Putamen (tissue), 1 donor: ENCODE measurements around the gene BRME1.

ENCODE experiments used
- DNase-seq: peaks from one replicate; pipeline ENCODE4 v3.0.0-alpha.2; 2016; ENCODE audit warnings: low spot score

BRME1 gene

DNA sequence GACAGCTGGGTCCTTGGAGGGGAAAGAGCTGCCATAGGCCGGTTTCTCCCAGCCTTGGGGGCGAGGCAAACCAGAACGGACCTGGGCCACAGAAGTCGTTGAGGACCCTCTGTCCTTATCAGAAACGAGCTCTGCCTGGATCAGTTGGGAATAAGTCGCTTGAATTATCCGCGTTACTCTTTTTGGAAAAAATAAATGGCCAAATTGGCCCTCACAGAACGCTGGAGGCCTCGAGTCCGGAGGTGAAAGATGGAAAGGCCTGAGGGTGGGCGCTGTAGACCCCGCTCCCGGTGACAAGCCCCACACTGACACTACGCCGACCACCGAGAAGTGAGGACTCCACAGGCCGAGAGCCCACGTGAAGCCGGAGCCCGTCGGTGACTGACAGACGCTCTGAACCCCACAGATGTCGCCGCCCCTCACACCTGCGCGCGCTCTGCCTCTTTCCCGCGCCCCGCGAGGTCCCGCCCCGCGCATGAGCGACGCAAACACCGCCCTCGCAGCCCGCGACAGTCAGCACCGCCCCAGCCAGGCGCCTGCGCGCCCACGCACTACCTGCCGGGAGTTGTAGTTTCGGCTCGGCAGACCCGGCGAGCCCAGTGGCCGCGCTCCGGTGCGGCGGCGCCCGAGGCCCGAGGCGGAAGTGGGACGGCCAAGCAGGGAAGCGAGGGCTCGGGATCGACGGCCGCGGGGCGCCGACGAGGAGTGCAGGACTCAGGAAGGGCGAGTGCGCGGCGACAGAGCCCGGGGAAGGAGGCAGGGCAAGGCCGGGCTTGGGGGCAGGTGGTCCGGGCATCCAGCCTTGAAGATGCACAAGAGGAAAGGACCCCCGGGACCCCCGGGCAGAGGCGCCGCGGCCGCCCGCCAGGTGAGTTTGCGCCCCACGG is at the start of gene BRME1, which contains the start of gene CC2D1A:
TSS of gene BRME1 (minus strand) at position 484 of the 887 bp plus-strand sequence. CDS start 1,225 bp downstream, outside the sequence.
TSS of gene CC2D1A (plus strand) at position 568 of the 887 bp plus-strand sequence. CDS start at position 809, 241 bp downstream.
- peak; percentile 88 for DNase-seq

GRCh38 chr19:13954185-13954584 is 48.3 kb upstream of the BRME1 start:
- no peak for DNase-seq

- DNase-seq: no peak
Observed at GRCh38 chr19:13952931-13953531, 47.1 kb upstream of the BRME1 start.

DNA sequence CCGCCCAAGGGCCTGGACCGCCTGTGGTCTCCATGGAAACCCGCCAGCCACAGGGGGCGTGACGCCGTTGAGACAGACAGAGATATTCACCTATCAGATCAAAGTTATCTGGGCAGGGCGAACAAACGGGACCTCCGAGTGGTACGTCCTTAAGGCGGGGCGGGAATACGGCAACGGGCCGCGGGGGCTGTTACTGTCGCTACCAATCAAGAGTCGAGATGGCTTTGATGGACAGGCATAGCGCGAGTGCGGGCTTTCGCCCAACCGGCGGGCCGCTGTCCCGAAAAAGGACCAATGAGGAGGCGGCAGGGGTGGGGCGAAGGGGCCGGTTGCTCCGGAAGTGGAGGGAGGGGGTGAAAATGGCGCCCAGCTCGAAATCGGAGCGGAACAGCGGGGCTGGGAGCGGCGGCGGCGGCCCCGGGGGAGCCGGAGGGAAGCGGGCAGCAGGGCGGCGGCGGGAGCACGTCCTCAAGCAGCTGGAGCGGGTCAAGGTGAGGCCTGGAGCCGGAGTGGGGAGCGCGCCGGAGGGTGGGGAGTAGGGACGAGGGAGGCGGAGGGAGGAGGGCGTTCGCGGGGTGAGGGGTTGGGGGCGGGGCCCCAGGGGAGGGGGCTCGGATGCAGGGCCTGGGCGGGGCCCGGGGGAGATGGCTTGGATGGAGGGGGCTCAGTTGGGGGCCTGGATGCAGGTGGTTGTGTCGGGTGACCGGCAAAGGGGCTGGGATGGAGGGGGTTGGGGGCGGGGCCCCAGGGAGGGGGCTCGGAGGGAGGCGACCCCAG is 46.4 kb upstream of the BRME1 start, which contains the start of gene DCAF15:
TSS of gene DCAF15 (plus strand) at position 356 of the 777 bp plus-strand sequence. CDS start at position 360, 4 bp downstream.
- peak; percentile 100 for DNase-seq

DNA sequence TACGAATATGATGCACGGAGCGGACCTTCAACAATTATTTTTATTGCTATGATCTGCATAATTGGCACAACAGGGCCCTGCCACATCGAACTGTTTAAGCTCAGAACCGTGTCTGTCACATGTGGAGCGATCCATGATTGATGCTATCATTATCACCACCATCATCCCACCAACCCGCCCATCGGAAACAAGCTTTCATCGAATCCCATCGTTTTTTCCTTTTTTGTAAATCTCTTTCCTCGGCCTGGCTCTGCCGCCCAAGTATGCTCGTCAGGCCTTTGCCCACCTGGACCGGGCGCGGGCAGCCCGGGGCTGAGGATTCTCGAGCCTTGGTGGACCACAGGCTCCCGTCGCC is 45.9 kb upstream of the BRME1 start:
- no peak for DNase-seq

DNA sequence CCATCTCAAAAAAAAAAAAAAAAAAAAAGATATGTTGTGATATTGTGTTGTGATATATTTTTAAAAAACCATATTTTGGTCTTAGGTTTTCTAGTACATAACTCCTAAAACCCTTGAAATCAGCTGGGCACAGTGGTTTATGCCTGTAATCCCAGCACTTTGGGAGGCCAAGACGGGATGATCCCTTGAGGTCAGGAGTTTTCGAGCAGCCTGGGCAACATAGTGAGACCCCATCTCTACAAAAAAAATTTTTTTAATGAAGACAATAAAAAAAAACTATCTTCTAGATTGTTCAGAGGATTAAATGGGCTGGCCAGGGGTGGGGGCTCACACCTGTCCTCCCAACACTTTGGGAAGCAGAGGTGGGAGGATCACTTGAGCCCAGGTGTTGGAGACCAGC is 45.1 kb upstream of the BRME1 start:
- no peak for DNase-seq

DNA sequence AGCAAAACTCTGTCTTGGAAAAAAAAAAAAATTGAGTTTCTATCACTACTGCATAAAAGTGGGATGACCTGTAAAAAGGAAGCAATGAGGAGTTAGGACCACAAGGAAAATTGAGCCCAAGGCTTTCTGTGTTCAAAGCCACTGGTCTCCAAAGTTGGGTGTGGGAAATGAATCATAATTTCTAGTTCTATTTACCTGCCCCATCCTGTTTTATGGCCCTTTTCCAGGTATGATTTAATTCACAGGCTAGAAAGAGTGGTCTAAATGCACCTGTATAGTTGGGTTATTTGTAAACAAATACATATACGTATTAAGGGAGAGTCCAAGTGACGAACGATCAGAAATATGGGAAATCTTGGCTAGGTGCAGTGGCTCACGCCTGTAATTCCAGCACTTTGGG is 40.5 kb upstream of the BRME1 start:
- no peak for DNase-seq

DNA sequence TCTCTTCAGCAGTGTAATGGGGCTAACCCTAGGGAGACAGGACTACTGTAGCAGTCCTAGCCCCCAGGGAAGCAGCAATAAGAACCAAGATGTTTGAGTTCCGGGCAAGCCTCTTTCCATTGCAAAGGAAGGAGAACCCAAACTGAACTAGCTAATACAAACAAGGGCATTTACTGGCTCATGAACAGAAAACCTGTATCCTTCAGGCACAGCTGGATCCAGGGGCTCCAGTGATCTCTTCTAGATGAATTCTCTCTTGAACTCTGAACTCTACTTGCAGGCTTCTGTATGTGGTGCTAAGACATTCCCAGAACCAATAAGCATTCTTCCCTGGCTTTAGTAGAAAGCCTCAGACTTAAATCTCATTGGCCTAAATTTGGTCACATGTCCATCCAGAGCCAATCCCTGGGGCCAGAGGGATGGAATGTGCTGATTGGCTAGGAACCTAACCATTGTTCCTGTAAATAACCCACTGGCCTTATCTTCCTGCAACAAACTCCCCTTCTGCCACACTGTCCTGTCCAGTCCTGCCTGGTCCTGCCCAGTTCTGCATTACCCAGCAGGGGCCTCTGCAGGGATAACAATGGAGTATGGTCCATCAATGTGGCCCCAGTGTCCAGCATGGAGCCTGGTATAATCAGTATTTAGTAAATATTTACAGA is 36.2 kb upstream of the BRME1 start:
- DNase-seq: no peak

GRCh38 chr19:13938301-13939064 is 32.6 kb upstream of the BRME1 start, which contains the start of gene PODNL1:
Gene PODNL1 (minus strand): TSS chr19:13938417. CDS start chr19:13938181, 236 bp downstream.
- no peak for DNase-seq

DNA sequence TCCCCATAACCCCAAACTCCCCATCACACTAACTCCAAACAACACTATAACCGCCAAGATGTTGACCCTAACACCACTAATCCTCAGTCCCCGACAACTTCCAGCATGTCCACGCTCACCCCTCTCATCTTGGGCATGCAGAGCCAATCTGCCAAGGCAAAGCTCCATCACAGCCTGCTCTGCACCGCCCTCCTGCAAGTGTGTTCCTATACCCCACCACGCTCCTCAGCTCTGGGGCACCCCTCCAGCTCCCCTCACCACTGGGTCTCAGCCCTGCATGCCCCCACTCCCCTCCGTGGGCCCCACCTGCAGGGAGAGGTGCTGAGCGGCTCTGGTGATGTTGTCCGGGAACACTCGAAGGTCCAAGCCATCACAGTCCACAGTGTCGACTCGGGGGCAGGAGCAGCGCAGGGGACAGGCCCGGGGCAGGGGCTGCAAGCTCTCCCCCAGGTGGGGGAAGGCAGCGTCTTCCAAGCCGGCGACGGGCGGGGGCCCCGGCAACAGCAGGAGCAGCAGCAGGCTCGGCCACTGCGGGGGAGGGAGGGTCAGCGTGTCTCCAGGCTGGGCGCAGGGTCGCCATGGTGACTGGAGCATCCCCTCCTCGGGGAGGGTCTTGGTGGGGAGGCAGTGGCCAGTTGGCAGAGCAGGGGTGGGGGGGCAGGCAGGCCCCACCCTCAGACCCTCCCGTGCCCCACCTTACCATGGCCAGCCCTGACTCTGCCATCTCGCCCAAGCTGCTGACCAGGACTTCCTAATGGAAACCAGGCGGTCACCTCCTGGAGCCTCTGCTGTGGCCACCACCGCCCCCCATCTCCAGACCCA is 31.8 kb upstream of the BRME1 start:
- DNase-seq: no peak

- DNase-seq: no peak
Observed at GRCh38 chr19:13935765-13936510, 30.0 kb upstream of the BRME1 start.

DNA sequence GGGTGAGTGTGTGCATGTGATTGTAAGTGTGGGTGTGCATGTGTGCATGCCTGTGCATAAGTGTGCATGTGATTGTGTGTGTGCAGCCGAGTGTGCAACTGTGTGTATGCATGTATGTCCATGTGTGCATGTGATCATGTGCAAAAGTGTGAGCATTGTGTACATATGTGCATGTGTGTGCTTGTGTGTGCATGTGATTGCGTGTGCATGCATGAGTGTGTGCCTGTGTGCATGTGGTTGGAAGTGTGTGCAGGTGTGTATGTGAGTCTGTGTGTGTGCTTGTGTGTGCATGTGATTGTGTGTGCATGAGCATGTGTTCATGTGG is 28.8 kb upstream of the BRME1 start:
- no peak for DNase-seq

DNA sequence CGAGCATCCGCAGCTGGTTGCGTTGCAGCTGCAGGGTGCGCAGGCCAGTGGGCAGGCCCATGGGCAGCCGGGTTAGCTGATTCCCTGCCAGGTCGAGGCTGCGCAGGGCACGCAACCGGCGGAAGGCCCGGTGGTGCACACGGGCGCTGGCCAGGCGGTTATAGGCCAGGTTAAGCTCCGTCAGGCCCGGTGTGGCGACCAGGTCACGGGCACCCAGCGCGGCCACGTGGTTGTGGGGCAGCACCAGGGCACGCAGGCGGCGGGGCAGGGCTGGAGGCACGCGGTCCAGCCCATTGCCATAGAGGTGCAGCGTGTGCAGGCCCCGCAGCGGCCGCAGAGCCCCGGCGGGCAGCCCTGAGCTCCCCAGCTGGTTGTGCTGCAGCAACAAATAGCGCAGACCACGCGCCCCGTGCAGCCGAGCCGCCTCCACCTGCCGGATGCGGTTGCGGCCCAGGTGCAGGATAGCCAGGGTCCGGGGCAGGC is 27.0 kb upstream of the BRME1 start:
- no peak for DNase-seq

DNA sequence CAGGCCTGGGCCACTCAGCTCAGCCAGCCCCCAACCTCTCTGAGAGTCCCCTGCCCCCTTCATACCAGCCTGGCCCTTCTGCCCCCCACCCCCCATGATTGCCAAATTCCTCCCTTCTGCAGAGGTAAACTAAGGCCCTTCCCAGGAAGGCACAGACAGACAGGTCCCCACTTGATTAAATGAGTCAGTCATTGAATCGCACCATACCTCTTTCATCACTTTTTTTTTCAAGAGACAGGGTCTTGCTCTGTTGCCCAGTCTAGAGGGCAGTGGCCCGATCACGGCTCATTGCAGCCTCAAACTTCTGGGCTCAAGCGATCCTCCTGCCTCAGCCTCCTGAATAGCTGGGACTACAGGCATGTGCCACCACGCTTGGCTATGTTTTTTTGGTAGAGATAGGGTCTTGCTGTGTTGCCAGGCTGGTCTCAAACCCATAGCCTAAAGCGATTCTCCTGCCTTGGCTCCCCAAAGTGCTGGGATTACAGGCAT is 26.3 kb upstream of the BRME1 start:
- DNase-seq: no peak

GRCh38 chr19:13931391-13932148 is 25.7 kb upstream of the BRME1 start:
- no peak for DNase-seq

DNA sequence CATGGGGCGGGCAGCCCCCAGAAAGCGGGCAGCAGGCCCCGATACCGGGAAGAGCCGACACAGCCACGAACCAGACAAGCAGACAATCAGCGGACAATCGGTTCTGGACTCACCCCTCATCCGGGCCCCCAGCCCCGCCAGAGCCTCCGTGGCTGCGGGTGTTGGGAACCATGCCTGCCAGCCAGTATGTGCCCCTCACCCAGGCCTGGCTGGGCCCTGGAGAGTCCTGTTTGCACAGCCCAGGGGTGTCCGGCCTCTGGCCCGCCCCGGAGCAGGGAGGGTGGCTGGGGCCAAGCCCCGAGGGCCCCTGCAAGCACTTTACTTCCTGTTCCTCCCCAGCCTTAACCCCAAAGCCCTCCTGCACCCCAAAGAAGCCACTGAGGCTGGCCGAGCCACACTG is 24.5 kb upstream of the BRME1 start:
- DNase-seq: no peak

- no peak for DNase-seq
Observed at GRCh38 chr19:13929956-13930355, 24.0 kb upstream of the BRME1 start.

DNA sequence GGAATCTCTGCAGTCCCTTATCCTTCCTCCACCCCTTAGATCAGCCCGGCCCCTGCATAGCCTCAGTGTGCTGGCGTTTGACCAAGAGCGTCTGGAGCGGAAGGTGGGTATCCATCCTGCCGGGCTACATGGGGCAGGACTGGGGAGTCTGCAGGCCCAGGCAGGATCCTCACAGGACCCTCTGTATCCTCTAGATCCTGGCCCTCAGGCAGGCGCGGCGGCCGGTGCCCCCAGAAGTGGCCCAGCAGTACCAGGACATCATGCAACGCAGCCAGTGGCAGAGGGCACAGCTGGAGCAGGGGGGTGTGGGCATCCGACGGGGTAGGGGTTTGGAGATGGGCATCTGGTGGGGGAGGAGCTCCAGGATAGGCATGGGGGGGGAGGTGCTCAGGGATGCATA is 23.4 kb upstream of the BRME1 start:
- no peak for DNase-seq

GRCh38 chr19:13926715-13927114 is 20.8 kb upstream of the BRME1 start:
- no peak for DNase-seq
